Body of pancreas (tissue), 4 donors: ENCODE data around the gene INHA.

Source experiments
- POLR2A ChIP-seq, 3 donors: fragments of 450-650 bp; IDR thresholded peaks; one replicate each; pipeline ENCODE4 v1.6.1; 2016; ENCODE audit warnings: antibody characterized with exemption in 3 of 3, mild to moderate bottlenecking in 2 of 3
- TF ChIP-seq, protein P1 (sequence below), 7 experiments: fragments of 450-650 bp in 4 of 7; fragments of 200-600 bp in 3 of 7; sonication (generic) in 3 of 7; IDR thresholded peaks; one replicate each; pipeline ENCODE4 v1.5.1; 2016 to 2019; ENCODE audit warnings: antibody characterized with exemption in 7 of 7

DNA sequence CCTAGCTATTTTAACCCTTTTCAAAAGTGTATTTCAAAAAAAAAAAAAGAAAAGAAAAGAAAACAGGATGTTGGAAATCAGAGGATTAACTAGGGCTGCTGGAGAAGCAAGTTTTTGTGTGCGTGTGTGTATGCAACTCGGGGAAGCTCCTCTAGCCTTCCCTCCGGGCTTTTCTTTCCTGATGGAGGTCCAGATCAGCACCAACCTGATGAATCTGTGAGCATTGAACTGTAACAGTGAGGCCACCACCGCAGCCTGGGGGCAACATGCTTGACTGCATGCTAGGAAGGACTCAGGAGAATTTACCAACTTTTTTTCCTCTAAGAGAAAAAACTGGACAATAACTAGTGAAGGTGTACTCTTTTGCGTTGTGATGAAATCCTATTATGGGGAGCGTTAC is 3.1 kb upstream of the INHA start:
- TF ChIP-seq, protein P1, sequence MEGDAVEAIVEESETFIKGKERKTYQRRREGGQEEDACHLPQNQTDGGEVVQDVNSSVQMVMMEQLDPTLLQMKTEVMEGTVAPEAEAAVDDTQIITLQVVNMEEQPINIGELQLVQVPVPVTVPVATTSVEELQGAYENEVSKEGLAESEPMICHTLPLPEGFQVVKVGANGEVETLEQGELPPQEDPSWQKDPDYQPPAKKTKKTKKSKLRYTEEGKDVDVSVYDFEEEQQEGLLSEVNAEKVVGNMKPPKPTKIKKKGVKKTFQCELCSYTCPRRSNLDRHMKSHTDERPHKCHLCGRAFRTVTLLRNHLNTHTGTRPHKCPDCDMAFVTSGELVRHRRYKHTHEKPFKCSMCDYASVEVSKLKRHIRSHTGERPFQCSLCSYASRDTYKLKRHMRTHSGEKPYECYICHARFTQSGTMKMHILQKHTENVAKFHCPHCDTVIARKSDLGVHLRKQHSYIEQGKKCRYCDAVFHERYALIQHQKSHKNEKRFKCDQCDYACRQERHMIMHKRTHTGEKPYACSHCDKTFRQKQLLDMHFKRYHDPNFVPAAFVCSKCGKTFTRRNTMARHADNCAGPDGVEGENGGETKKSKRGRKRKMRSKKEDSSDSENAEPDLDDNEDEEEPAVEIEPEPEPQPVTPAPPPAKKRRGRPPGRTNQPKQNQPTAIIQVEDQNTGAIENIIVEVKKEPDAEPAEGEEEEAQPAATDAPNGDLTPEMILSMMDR (IDR thresholded peaks at IDR 0.05) = no peak
- TF ChIP-seq POLR2A (IDR thresholded peaks at IDR 0.05) = no peak
